ENCODE data around the gene TRIM73.
"Not testable (repeated sequence)": the region's sequence is repeated elsewhere in the genome, so short reads cannot be mapped to it uniquely, and the experiment has no call there.

TRIM73 gene

DNA sequence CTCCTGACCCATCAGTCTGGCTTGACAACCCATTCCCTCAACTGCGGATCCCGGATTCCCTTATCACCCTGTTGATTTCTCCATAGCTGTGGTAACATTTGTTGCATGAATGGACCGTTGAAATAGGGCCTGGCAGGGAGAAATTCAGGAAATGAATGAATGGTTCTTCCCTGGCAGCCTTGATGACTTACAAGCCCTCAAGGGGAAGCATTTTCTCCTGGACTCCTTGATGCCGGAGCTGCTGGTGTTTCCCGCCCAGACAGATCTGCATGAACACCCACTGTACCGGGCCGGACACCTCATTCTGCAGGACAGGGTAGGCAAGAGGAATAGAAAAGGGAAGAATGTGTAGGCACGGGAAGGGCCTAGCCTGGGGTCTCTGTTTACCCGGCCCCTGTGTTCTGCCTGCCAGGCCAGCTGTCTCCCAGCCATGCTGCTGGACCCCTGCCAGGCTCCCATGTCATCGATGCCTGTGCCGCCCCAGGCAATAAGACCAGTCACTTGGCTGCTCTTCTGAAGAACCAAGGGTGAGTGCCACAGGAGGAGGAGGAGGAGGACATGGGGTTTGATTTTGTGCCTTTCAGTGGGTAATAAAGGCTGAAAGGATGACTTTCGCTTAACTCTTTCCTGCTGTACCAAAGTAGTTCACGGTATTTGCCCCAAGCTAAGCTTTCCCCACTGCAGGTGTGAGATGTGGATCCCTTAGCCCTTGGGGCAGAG is 19.4 kb downstream of the TRIM73 start:
- DNase-seq (ENCODE audit: extremely low spot score); CTCF ChIA-PET; POLR2A ChIA-PET: not testable (repeated sequence)

DNA sequence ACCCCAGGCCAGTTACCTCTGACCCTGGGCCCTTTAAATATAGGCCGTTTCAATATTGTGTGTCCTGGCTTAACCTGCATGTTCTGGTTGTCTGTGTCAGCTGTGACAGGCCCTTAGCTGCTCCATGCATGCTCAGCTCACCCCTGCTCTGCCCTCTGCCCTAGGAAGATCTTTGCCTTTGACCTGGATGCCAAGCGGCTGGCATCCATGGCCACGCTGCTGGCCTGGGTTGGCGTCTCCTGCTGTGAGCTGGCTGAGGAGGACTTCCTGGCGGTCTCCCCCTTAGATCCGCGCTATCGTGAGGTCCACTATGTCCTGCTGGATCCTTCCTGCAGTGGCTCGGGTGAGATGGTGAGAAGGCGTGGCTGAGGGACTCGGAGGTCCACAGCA is 20.0 kb downstream of the TRIM73 start:
- POLR2A ChIA-PET, CTCF ChIA-PET: not testable (repeated sequence)

DNA sequence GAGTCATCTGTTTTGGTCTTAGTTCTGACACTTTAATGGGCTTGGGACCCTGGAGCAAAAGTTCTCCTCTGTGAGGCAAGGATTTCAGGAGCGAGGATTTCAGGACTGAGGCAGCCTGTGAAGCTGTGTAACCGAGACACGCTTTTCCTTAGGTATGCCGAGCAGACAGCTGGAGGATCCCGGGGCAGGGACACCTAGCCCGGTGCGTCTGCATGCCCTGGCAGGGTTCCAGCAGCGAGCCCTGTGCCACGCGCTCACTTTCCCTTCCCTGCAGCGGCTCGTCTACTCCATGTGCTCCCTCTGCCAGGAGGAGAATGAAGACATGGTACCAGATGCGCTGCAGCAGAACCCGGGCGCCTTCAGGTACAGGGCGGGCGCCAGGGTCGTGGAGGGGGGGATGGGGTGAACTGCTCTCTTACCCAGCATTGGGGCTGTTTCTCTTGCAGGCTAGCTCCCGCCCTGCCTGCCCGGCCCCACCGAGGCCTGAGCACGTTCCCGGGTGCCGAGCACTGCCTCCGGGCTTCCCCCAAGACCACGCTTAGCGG is 20.5 kb downstream of the TRIM73 start:
- CTCF ChIA-PET; POLR2A ChIA-PET; DNase-seq (ENCODE audit: extremely low spot score): not testable (repeated sequence)

More for the DNA sequence above, 20.0 kb downstream of the TRIM73 start:
- DNase-seq (ENCODE audit: extremely low spot score): not testable (repeated sequence)

DNA sequence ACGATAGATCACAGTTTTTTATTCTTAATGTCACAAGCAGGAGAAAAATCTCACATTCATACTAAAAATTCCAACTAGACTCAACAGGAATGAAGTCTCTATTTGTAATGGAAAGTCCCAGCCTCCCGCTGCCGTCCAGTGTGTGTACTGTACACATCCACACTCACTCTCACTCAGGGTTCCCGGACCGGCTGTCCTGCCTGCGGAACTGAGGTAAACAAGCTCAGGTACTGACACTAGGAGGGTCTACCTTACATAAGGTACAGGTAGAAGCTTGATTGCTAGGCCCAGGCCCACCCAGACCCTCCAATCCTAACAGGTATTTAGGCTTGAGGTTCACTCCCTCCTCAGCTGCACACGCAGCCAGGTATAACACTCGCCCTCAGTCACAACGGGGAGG is 21.4 kb downstream of the TRIM73 start:
- DNase-seq (ENCODE audit: extremely low spot score); POLR2A ChIA-PET; CTCF ChIA-PET: not testable (repeated sequence)

DNA sequence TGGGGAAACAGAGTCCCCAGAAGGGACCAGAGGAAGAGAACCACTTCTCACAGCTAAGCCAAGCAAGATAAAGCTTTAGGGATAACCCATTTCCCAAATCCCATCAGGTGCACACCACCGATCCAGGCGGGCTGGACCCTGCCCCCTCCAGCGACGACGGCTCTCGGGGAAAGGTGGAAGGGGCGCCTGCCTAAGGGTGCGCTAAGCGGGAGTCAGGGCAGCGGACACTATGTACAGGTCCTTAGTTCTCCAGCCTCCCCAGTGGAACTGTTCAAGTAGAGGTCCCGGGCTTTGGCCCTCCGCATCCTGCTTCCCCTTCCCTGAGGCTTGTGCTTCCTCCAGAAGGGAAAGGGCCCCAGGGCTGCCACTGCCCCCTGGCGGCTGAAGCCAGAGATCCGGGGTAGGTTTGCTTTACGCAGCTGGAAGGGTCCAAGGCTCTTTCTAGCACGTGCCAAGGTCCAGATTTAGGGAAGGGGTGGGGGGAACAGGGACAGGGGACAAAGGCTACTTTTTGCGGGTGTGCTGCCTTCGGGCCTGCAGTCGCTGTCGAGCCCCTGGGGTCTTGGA is 22.9 kb downstream of the TRIM73 start:
- CTCF ChIA-PET; POLR2A ChIA-PET; DNase-seq (ENCODE audit: extremely low spot score): not testable (repeated sequence)

DNA sequence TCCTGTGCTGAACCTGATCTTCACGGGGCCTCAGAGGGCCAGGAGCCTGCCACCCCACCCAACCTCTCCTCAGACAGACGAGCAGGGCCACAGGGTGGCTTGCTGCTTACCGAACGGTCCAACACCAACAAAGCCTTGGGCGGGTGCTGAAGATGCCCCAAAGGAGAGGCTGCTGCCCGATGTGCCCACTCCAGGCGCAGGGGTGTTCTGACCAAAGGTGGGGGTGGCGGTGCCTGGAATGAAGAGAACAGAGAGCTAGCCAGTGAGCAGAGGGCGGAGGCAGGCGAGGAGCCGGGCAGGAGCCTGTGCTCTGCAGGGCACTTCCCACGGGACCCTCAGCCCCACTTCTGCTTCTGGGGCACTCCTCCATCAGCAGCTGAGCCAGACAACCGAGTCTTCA is 23.8 kb downstream of the TRIM73 start:
- CTCF ChIA-PET; DNase-seq (ENCODE audit: extremely low spot score); POLR2A ChIA-PET: not testable (repeated sequence)

DNA sequence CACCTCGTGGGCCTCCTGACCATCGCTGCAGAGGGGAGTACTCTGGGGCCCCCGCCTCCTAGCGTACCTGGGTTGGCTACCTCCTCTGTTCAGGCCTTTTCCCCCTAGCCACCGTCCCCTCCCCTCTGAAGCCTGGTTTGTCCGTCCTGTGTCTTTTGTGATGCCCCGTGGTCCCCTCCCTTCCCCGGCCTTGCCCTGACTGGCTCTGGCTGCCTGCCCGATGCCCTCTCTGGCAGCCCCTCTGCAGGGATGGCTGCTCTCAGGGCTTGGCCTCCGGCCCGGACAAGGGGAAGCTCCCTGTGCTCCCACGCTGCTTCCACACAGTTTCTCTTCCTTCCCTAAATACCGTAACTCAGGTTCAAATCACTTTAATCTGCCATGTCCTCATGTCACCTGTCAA is 24.3 kb downstream of the TRIM73 start:
- CTCF ChIA-PET; DNase-seq (ENCODE audit: extremely low spot score); POLR2A ChIA-PET: not testable (repeated sequence)

DNA sequence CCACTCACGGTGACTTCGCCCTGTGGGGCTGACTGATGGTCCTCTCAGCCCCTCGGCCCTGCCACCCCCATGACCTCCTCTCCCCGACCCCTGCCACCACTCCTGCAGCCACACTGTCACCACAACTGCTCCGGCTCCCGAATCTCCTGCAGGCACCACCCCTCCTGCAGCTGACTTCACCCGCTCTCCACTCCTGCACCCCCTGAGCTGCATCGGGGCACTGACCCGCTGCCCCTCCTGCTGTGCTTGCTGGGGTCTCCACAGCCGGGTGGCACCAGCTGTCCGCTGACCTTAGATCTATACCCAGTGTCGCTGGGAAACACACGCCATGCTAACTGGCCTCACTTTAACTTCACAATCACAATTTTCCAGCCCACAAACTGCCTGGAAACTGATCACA is 24.7 kb downstream of the TRIM73 start:
- CTCF ChIA-PET; POLR2A ChIA-PET; DNase-seq (ENCODE audit: extremely low spot score): not testable (repeated sequence)

DNA sequence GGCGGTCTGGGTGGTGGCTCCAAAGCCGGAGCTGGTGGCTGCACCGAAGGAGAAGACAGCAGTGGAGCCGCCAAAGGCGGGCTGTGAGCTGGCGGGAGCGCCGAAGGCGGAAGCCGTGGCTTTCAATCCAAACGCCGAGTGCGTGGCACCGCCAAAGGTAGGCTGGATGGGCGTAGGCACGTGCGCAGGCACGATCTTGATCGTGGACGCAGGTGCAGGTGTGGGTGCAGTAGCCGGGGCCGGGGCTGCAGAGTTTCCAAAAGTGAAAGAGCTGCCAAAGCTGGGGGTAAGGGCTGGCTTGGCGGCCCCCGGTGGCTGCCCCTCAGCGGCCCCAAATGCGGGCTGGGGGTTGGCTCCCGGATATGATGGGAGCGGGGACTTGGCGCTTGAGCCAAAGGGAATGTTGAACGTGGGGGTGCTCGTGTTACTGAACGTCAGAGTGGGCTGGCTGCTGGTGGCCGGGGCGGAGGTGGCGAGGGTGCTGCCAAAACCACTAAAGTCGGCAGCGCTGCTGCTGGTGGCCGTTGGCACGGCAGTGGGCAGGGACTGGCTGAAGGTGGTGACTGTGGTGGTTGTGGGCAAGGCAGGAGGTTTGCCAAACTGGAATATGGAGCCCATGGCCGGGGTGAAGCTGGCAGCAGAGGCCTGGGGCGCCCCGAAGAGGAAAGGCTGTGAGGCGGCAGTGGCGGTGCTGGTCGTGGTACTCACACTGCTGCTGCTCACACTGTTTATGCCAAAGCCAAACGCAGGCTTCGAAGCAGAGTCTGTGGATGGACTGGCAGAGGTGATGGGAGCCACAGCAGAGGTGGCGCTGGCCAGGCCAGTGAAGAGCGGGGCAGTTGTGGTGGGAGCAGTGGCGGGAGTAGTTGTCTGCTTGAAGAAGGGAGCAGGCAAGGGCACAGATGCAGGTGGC is 26.6 kb downstream of the TRIM73 start:
- CTCF ChIA-PET; DNase-seq (ENCODE audit: extremely low spot score); POLR2A ChIA-PET: not testable (repeated sequence)

DNA sequence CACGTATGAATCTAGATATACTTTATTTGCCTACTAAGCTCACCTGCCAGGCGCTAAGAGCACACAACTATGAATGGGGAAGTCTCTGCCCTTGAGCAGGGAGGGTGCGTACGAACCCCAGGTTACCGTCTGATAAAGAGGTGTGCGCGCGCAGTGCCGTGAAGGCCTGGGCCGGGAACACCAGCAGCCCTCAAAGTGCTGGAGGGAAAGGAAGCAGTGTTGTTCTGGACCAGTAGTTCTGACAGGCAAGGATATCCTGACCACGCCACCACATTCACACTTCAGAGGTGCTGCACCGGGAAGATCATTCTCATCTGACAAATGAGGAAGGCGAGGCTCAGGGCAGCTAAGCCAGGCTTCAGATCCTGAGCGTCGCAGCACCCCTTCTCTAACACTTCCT is 28.1 kb downstream of the TRIM73 start:
- CTCF ChIA-PET; POLR2A ChIA-PET; DNase-seq (ENCODE audit: extremely low spot score): not testable (repeated sequence)

DNA sequence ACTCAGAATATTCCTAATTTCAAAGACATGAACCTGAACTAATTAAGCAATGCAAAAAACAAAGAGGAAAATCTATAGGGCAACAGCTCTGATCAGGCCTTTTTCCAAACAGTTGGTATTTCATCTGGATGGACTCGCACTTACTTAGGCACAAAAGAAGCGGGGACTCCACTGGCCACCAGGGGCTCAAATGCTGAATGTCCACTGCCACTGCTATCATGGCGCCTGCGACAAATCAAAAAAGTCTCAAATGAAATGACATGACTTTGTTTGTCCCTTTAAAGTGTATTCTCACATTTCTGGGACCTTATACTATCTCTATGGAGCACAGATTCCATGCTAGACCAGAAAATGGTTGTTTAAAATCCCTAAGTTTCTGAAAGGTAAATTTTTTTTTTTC is 43.6 kb downstream of the TRIM73 start:
- CTCF ChIA-PET; POLR2A ChIA-PET; DNase-seq (ENCODE audit: extremely low spot score): not testable (repeated sequence)

DNA sequence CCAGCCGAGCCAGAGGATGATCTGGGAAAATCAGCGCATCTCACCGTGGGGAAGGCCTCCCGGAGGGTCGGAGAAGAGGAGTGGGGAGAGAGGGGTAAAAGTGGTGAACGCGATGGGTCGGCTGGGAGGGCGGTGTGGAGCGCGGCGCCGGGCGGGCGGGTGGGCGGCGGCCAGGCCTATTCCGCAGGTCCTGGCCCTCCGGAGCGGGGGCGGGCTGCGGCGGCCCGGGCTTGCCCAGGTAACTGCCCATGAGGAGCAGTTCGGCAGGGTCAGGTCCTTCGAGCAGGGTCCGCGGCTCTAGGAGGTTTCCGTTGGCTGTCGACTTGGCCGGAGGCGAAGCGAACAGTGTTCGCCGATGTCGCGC is 46.7 kb downstream of the TRIM73 start:
- CTCF ChIA-PET; DNase-seq (ENCODE audit: extremely low spot score); POLR2A ChIA-PET: not testable (repeated sequence)

DNA sequence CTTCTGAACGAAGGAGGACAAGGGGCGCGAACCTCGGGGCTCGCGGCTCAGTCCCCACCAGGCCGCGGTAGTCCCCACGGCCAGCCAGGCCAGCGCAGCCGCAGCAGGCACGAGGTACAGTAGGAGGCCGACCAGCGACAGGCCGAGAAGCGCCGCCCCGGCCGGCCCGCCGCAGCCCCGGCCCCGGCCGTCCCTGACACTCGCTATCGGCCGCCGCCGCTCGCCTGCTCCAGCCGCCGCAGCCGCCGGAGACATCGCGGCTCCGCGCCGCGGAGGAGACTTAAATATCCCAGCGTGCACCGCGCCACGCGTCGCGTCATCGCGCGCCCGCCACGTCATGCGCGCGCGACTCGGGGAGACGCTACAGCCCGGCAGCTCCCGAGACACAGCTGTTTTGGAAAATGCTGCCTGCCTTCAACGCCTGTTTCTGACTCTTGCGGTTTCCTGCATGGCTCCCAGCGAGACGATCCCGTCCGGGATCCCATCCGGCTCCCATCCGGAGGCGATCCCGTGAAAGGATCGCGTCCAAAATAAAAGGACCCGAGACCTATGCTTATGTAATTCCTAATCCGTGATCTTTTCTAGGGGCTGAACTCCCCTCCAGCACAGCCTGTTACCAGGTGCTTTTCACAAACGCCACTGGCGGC is 47.2 kb downstream of the TRIM73 start:
- POLR2A ChIA-PET; CTCF ChIA-PET; DNase-seq (ENCODE audit: extremely low spot score): not testable (repeated sequence)

DNA sequence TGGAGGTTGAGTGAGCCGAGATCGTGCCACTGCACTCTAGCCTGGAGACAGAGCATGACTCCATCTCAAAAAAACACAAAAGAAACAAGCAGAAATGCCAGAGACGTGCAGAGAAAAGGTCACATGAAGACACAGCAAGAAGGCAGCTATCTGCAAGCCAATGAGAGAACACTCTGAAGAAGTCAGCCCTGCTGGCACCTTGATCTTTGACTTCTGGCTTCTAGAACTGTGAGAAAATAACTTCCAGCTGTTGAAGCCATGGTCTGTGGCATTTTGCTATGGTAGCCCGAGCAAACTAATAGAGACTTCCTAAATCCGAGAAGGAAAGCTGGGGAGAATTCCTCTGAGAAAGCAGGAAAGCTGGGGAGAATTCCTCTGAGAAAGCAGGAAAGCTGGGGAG is 54.5 kb downstream of the TRIM73 start:
- POLR2A ChIA-PET; CTCF ChIA-PET; DNase-seq (ENCODE audit: extremely low spot score): not testable (repeated sequence)

DNA sequence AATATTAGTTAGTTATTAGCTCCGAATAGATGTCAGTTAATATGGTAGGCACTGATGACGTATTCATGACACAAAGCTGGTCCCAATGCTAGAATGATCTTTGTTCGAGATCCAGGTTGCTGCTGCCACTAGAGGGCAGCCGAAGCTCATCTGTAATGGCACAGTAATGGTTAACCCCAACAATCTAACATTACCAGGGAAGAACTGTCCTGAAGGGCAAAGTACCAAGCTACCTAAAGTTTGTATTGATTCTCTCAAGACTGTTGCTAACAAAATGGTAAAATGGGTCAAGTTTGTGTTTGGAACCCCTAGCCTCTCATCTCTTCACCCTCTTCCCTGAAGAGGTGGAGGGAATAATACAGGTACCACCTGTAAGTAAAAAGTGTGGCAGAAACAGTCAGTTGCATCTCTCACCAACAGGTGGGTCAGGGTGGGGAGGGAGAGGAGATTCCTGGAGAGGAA is 57.1 kb downstream of the TRIM73 start:
- CTCF ChIA-PET; DNase-seq (ENCODE audit: extremely low spot score); POLR2A ChIA-PET: not testable (repeated sequence)
